Natural killer cell (primary cell): Measurements from ENCODE around the gene PDZRN3. TPM values are rescaled to one million over a fixed set of nuclear protein-coding genes. Genes with fewer than 3 reads are reported as not detected.

Source experiments
- ATAC-seq, 3 donors: fragments of 150-1000 bp in 2 of 3; fragments of 200-7000 bp in 1 of 3; cut with Tn5 transposase; 1 replicate in 1 of 3; 2 replicates in 2 of 3; pipeline ENCODE4 v1.10.0; 2021; ENCODE audit warnings: mild to moderate bottlenecking in 2 of 3, moderate library complexity in 2 of 3
- DNase-seq, 2 donors: peaks; one replicate each; pipeline versions ENCODE4 v3.0.0 to v3.0.0-alpha.2; 2013 to 2021; ENCODE audit warnings: mixed read lengths in 1 of 2
- H3K27ac ChIP-seq: one replicate; pipeline ENCODE4 v1.5.1; 2013; ENCODE audit warnings: mild to moderate bottlenecking, low read length
- H3K27me3 ChIP-seq: one replicate; pipeline ENCODE4 v1.6.1; 2013; ENCODE audit warnings: low read length; ENCODE audit not compliant: control insufficient read depth, insufficient read depth
- H3K36me3 ChIP-seq: one replicate; pipeline ENCODE4 v1.6.1; 2013; ENCODE audit warnings: low read length; ENCODE audit not compliant: control insufficient read depth, insufficient read depth
- H3K4me1 ChIP-seq: one replicate; pipeline ENCODE4 v1.6.1; 2013; ENCODE audit warnings: low read length; ENCODE audit not compliant: control insufficient read depth, insufficient read depth
- H3K4me3 ChIP-seq: one replicate; pipeline ENCODE4 v1.5.1; 2013; ENCODE audit warnings: low read length
- H3K9me3 ChIP-seq: one replicate; pipeline ENCODE4 v1.6.1; 2013; ENCODE audit warnings: low read length; ENCODE audit not compliant: control insufficient read depth, insufficient read depth
- H3K27ac Mint-ChIP-seq, 2 donors: one replicate each; pipeline ENCODE4 v1.8.0; 2022; ENCODE audit warnings: mild to moderate bottlenecking in 2 of 2, mixed read lengths in 2 of 2, moderate library complexity in 1 of 2
- H3K27me3 Mint-ChIP-seq, 2 donors: one replicate each; pipeline ENCODE4 v1.8.0; 2022; ENCODE audit warnings: low read depth in 2 of 2, mixed read lengths in 2 of 2
- H3K36me3 Mint-ChIP-seq: one replicate; pipeline ENCODE4 v1.8.0; 2022; ENCODE audit warnings: mixed read lengths
- H3K4me1 Mint-ChIP-seq, 2 donors: one replicate each; pipeline ENCODE4 v1.8.0; 2022; ENCODE audit warnings: mixed read lengths in 2 of 2
- H3K4me3 Mint-ChIP-seq: one replicate; pipeline ENCODE4 v1.8.0; 2022; ENCODE audit warnings: mild to moderate bottlenecking, moderate library complexity, mixed read lengths
- H3K9me3 Mint-ChIP-seq, 2 donors: one replicate each; pipeline ENCODE4 v1.8.0; 2022; ENCODE audit warnings: mixed read lengths in 2 of 2
- WGBS: methylation state at CpG from one replicate; pipeline ENCODE4 v1.1.7; 2013; ENCODE audit warnings: missing lambda C conversion rate; ENCODE audit not compliant: insufficient coverage; 5-methylcytosine and 5-hydroxymethylcytosine counted together
- intact Hi-C: fragments of 100-400 bp; cut with micrococcal nuclease; formaldehyde crosslinking; loops from one replicate; pipeline ENCODE4 v1.14.2; 2022
- total RNA-seq, 4 donors: library from RNA; stranded (reverse); fragments of 120-200 nt in 1 of 4; gene quantifications; one replicate each; pipeline versions ENCODE4 v1.2.3 to v1.2.4, GENCODE V29; 2013 to 2022
- TF ChIP-seq, protein P1 (sequence below): fragments of 200-600 bp; IDR thresholded peaks from one replicate; pipeline ENCODE4 v1.8.0; 2022; ENCODE audit warnings: antibody characterized with exemption

PDZRN3 gene
- total RNA-seq, 3 donors from 2014 or later (not counting 1 experiment from before 2014, with no cell fraction given), result not detected

DNA sequence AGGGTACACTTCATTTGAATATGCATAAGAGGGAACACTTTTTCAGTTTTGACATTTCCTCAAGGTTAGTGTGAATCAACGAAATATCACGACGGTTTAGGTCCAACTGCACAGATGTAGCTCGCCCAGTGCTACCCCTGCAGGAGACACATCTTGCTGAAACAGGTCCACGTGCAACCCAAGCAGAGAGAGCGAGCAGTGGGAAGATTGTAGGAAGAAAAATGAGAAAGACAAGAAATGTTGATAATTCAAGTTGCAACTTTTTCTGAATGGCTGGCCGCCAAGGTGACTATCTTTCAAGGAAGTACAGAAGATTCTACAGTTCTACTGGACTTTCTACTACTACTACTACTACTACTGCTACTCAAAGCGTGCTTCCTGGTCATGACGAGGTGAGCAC, 231.7 kb downstream of the PDZRN3 start:
- ATAC-seq (no peak), DNase-seq (no peak)
- Mint-ChIP-seq H3K27ac (no peak overlapping the region), H3K4me1 (no peaks in the 10 kb centered on the region), H3K36me3 (no peaks in the 10 kb centered on the region), H3K27me3 (no peaks in the 10 kb centered on the region), H3K4me3 (no peak overlapping the region), H3K9me3 (peaks cover 0 to 3% of the 10 kb centered on the region in 2 donors)
- Histone ChIP-seq H3K27ac (no peak overlapping the region), H3K36me3 (no peaks in the 10 kb centered on the region), H3K4me3 (no peak overlapping the region), H3K27me3 (no peaks in the 10 kb centered on the region), H3K4me1 (no peaks in the 10 kb centered on the region), H3K9me3 (no peaks in the 10 kb centered on the region)
- WGBS, result 89% methylated on average over 9 of the region's 9 CpGs
- TF ChIP-seq, protein P1, sequence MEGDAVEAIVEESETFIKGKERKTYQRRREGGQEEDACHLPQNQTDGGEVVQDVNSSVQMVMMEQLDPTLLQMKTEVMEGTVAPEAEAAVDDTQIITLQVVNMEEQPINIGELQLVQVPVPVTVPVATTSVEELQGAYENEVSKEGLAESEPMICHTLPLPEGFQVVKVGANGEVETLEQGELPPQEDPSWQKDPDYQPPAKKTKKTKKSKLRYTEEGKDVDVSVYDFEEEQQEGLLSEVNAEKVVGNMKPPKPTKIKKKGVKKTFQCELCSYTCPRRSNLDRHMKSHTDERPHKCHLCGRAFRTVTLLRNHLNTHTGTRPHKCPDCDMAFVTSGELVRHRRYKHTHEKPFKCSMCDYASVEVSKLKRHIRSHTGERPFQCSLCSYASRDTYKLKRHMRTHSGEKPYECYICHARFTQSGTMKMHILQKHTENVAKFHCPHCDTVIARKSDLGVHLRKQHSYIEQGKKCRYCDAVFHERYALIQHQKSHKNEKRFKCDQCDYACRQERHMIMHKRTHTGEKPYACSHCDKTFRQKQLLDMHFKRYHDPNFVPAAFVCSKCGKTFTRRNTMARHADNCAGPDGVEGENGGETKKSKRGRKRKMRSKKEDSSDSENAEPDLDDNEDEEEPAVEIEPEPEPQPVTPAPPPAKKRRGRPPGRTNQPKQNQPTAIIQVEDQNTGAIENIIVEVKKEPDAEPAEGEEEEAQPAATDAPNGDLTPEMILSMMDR, result no peak
- intact Hi-C loops, result no loop called here

DNA sequence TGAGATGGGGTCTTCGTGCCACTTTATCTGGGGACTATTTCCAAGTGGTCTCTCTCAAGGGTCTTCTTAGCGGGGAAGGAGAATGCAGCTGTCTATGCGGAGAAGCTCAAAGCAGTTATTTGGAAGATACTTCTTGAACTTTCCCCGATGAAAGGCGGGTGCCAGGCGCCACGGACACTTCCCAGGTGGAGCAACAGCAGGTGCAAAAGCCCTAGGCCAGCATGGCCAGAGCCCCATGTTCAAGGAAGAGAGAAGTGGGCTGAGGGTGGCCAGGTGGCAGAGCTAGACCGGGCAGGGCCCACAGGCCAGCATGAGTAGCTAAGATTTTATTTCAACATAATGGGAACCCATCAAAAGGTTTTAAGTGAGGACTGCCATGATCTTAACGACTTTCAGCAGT, 232.8 kb downstream of the PDZRN3 start:
- no peak for DNase-seq
- H3K27me3 Mint-ChIP-seq, result no peaks in the 10 kb centered on the region
- H3K27ac ChIP-seq, result no peak overlapping the region

DNA sequence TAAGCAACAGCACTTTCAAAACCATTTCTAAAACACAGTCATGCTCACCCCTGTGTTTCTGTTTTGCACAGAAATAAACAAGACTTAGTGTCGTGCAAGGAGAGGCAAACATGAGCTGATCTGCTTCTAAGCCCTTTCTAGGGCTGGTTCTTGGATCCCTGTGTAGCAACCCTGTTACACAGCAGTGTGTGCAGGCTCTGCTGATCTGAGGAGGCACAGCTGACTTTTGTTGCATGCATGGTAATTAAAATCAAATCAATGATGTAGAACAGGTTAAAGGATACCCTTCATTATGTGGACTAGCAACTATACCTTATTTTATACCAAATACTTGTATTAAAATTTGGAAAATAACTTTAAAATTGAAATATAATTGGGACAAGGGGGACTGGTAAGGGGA, 234.8 kb downstream of the PDZRN3 start:
- no peak overlapping the region for H3K4me3 Mint-ChIP-seq

More for the DNA sequence above, 232.8 kb downstream of the PDZRN3 start:
- Mint-ChIP-seq H3K4me1 (no peaks in the 10 kb centered on the region), H3K27ac (no peak overlapping the region), H3K36me3 (no peaks in the 10 kb centered on the region), H3K9me3 (peaks cover 0 to 3% of the 10 kb centered on the region in 2 donors), H3K4me3 (no peak overlapping the region)
- Histone ChIP-seq H3K36me3 (no peaks in the 10 kb centered on the region), H3K4me1 (no peaks in the 10 kb centered on the region), H3K9me3 (no peaks in the 10 kb centered on the region), H3K4me3 (no peak overlapping the region), H3K27me3 (no peaks in the 10 kb centered on the region)
- intact Hi-C loops, result no loop called here
- no peak for ATAC-seq
- 83% methylated on average over 9 of the region's 9 CpGs for WGBS
- TF ChIP-seq, protein P1, result no peak

More for the DNA sequence above, 234.8 kb downstream of the PDZRN3 start:
- intact Hi-C loops, result no loop called here
- Mint-ChIP-seq H3K4me1 (no peaks in the 10 kb centered on the region), H3K36me3 (no peaks in the 10 kb centered on the region), H3K9me3 (peaks cover 0 to 3% of the 10 kb centered on the region in 2 donors), H3K27ac (no peak overlapping the region), H3K27me3 (no peaks in the 10 kb centered on the region)
- Histone ChIP-seq H3K27me3 (no peaks in the 10 kb centered on the region), H3K4me1 (no peaks in the 10 kb centered on the region), H3K9me3 (no peaks in the 10 kb centered on the region), H3K36me3 (no peaks in the 10 kb centered on the region), H3K4me3 (no peak overlapping the region), H3K27ac (no peak overlapping the region)
- no peak for ATAC-seq
- TF ChIP-seq, protein P1, result no peak
- 74% methylated on average over 1 of the region's 1 CpG for WGBS
- DNase-seq, result no peak
